HepG2 (cell line): ENCODE data around the gene VAC14. TPM values are rescaled to one million over a fixed set of nuclear protein-coding genes. Genes with fewer than 3 reads are reported as not detected.

ENCODE experiments used
- ATM ChIP-seq: fragments of 450-650 bp; IDR thresholded peaks from 2 replicates; pipeline ENCODE4 v1.7.1; 2017; ENCODE audit warnings: mild to moderate bottlenecking, borderline replicate concordance
- DPF2 ChIP-seq: sonication (generic); formaldehyde crosslinking; IDR thresholded peaks from 2 replicates; pipeline ENCODE4 v1.4.0; 2020; ENCODE audit warnings: mild to moderate bottlenecking, low read depth, missing genetic modification reagents, borderline replicate concordance
- ETV6 ChIP-seq: sonication (generic); formaldehyde crosslinking; conservative IDR thresholded peaks from 2 replicates; pipeline ENCODE4 v1.4.0; 2020; ENCODE audit warnings: missing genetic modification reagents
- GATAD2A ChIP-seq: IDR thresholded peaks from 2 replicates; pipeline ENCODE4 v1.6.1; 2016
- IRF2 ChIP-seq: IDR thresholded peaks from 2 replicates; pipeline ENCODE4 v1.6.1; 2018; ENCODE audit warnings: missing genetic modification reagents, missing compliant biosample characterization
- MLX ChIP-seq: IDR thresholded peaks from 2 replicates; pipeline ENCODE4 v1.6.1; 2016
- NR2F1 ChIP-seq, 2 experiments: fragments of 450-650 bp in 1 of 2; formaldehyde crosslinking in 1 of 2; IDR thresholded peaks; 2 replicates each; pipeline versions ENCODE4 v1.5.0 to v1.6.1; 2016 to 2020; ENCODE audit warnings: mild to moderate bottlenecking in 1 of 2, missing compliant biosample characterization in 1 of 2, missing genetic modification reagents in 1 of 2, moderate library complexity in 1 of 2
- POGZ ChIP-seq: sonication (generic); formaldehyde crosslinking; IDR thresholded peaks from 2 replicates; pipeline ENCODE4 v1.4.0; 2020; ENCODE audit warnings: mild to moderate bottlenecking, missing genetic modification reagents
- SIN3B ChIP-seq: fragments of 150-350 bp; IDR thresholded peaks from 2 replicates; pipeline ENCODE4 v1.6.1; 2014; ENCODE audit warnings: low read length
- SOX6 ChIP-seq, 2 experiments: fragments of 450-650 bp in 1 of 2; sonication (generic) in 1 of 2; formaldehyde crosslinking in 1 of 2; IDR thresholded peaks; 2 replicates each; pipeline versions ENCODE4 v1.4.0 to v1.6.1; 2017 to 2020; ENCODE audit warnings: antibody characterized with exemption in 1 of 2, mild to moderate bottlenecking in 1 of 2, missing genetic modification reagents in 1 of 2
- ZFP36L2 ChIP-seq: sonication (generic); formaldehyde crosslinking; IDR thresholded peaks from 2 replicates; pipeline ENCODE4 v1.4.0; 2020; ENCODE audit warnings: missing genetic modification reagents
- ZNF746 ChIP-seq: sonication (generic); formaldehyde crosslinking; IDR thresholded peaks from 2 replicates; pipeline ENCODE4 v1.8.0; 2022; ENCODE audit warnings: mild to moderate bottlenecking, missing genetic modification reagents
- ZNF784 ChIP-seq: sonication (generic); formaldehyde crosslinking; IDR thresholded peaks from 2 replicates; pipeline ENCODE4 v1.5.1; 2020; ENCODE audit warnings: missing genetic modification reagents, mild to moderate bottlenecking, borderline replicate concordance
- polyA plus RNA-seq, 8 experiments: library from polyadenylated mRNA; depleted of rRNA in 3 of 8; stranded (reverse) in 7 of 8; unstranded in 1 of 8; fragments of >200 nt; fragmentation: Illumina TruSeq in 4 of 8; extraction: Trizol in 4 of 8; gene quantifications; 2 replicates each; pipeline versions ENCODE4 v1.2.1 to v1.2.3, GENCODE V29; 2011 to 2016; ENCODE audit warnings: low read depth in 4 of 8, missing spikeins in 1 of 8, mixed read lengths in 1 of 8; ENCODE audit not compliant: insufficient read depth in 1 of 8
- total RNA-seq, 5 experiments: library from RNA; depleted of rRNA; stranded (reverse); fragments of >200 nt; fragmentation: Illumina TruSeq; extraction: Trizol; gene quantifications; 2 replicates each; pipeline ENCODE4 v1.2.3, GENCODE V29; 2016; ENCODE audit warnings: low read depth in 1 of 5
- TF ChIP-seq, protein P1 (sequence below): IDR thresholded peaks from 2 replicates; pipeline ENCODE4 v1.6.1; 2016
- TF ChIP-seq, protein P2 (sequence below): sonication (generic); formaldehyde crosslinking; conservative IDR thresholded peaks from 2 replicates; pipeline ENCODE4 v1.8.0; 2022; ENCODE audit warnings: mild to moderate bottlenecking, moderate library complexity, missing genetic modification reagents
- TF ChIP-seq, protein P3 (sequence below): sonication (generic); formaldehyde crosslinking; IDR thresholded peaks from 2 replicates; pipeline ENCODE4 v1.4.0; 2020; ENCODE audit warnings: missing genetic modification reagents

Gene VAC14
- total and polyA plus RNA-seq, 2 of the 13 experiments (the other 11 are each of a cell fraction or from before 2014, with no cell fraction given): 23.5 to 24.6 TPM

GRCh38 chr16:70738083-70738977, 62.6 kb downstream of the VAC14 start (continued):
- TF ChIP-seq, protein P1, sequence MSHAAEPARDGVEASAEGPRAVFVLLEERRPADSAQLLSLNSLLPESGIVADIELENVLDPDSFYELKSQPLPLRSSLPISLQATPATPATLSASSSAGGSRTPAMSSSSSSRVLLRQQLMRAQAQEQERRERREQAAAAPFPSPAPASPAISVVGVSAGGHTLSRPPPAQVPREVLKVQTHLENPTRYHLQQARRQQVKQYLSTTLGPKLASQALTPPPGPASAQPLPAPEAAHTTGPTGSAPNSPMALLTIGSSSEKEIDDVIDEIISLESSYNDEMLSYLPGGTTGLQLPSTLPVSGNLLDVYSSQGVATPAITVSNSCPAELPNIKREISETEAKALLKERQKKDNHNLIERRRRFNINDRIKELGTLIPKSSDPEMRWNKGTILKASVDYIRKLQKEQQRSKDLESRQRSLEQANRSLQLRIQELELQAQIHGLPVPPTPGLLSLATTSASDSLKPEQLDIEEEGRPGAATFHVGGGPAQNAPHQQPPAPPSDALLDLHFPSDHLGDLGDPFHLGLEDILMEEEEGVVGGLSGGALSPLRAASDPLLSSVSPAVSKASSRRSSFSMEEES (CRISPR knock-in tag): no peak
- no peak; the same call in 1 of the 2 replicates for TF ChIP-seq DPF2
- TF ChIP-seq MLX (CRISPR knock-in tag): no peak
- TF ChIP-seq ZNF784 (CRISPR knock-in tag): no peak
- TF ChIP-seq ZFP36L2 (CRISPR knock-in tag): no peak
- peak; percentile 67 for TF ChIP-seq GATAD2A
- 0 out of 4 replicates have a peak, but pooled peaks of 1 of the 2 experiments have one; percentile 51 for TF ChIP-seq NR2F1 (CRISPR knock-in tag; IDR thresholded peaks at IDR 0.05)
- TF ChIP-seq ATM: no peak
- TF ChIP-seq SOX6 (IDR thresholded peaks at IDR 0.05): no peak
- TF ChIP-seq SOX6 (CRISPR knock-in tag; IDR thresholded peaks at IDR 0.05): peak; percentile 39; the same call in 1 of the 2 replicates
- TF ChIP-seq ETV6 (CRISPR knock-in tag): no peak
- TF ChIP-seq, protein P2, sequence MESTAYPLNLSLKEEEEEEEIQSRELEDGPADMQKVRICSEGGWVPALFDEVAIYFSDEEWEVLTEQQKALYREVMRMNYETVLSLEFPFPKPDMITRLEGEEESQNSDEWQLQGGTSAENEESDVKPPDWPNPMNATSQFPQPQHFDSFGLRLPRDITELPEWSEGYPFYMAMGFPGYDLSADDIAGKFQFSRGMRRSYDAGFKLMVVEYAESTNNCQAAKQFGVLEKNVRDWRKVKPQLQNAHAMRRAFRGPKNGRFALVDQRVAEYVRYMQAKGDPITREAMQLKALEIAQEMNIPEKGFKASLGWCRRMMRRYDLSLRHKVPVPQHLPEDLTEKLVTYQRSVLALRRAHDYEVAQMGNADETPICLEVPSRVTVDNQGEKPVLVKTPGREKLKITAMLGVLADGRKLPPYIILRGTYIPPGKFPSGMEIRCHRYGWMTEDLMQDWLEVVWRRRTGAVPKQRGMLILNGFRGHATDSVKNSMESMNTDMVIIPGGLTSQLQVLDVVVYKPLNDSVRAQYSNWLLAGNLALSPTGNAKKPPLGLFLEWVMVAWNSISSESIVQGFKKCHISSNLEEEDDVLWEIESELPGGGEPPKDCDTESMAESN: 0 out of 2 replicates have a peak, but pooled peaks have one; percentile 29
- 0 out of 2 replicates have a peak, but pooled peaks have one; percentile 25 for TF ChIP-seq POGZ (CRISPR knock-in tag)
- TF ChIP-seq, protein P3, sequence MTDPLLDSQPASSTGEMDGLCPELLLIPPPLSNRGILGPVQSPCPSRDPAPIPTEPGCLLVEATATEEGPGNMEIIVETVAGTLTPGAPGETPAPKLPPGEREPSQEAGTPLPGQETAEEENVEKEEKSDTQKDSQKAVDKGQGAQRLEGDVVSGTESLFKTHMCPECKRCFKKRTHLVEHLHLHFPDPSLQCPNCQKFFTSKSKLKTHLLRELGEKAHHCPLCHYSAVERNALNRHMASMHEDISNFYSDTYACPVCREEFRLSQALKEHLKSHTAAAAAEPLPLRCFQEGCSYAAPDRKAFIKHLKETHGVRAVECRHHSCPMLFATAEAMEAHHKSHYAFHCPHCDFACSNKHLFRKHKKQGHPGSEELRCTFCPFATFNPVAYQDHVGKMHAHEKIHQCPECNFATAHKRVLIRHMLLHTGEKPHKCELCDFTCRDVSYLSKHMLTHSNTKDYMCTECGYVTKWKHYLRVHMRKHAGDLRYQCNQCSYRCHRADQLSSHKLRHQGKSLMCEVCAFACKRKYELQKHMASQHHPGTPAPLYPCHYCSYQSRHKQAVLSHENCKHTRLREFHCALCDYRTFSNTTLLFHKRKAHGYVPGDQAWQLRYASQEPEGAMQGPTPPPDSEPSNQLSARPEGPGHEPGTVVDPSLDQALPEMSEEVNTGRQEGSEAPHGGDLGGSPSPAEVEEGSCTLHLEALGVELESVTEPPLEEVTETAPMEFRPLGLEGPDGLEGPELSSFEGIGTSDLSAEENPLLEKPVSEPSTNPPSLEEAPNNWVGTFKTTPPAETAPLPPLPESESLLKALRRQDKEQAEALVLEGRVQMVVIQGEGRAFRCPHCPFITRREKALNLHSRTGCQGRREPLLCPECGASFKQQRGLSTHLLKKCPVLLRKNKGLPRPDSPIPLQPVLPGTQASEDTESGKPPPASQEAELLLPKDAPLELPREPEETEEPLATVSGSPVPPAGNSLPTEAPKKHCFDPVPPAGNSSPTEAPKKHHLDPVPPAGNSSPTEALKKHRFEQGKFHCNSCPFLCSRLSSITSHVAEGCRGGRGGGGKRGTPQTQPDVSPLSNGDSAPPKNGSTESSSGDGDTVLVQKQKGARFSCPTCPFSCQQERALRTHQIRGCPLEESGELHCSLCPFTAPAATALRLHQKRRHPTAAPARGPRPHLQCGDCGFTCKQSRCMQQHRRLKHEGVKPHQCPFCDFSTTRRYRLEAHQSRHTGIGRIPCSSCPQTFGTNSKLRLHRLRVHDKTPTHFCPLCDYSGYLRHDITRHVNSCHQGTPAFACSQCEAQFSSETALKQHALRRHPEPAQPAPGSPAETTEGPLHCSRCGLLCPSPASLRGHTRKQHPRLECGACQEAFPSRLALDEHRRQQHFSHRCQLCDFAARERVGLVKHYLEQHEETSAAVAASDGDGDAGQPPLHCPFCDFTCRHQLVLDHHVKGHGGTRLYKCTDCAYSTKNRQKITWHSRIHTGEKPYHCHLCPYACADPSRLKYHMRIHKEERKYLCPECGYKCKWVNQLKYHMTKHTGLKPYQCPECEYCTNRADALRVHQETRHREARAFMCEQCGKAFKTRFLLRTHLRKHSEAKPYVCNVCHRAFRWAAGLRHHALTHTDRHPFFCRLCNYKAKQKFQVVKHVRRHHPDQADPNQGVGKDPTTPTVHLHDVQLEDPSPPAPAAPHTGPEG (CRISPR knock-in tag): 0 out of 2 replicates have a peak, but pooled peaks have one; percentile 63
- no peak for TF ChIP-seq ZNF746 (CRISPR knock-in tag)
- peak; percentile 47; the same call in 1 of the 2 replicates for TF ChIP-seq IRF2 (CRISPR knock-in tag)
- no peak; the same call in 1 of the 2 replicates for TF ChIP-seq SIN3B
